Calu3 (cell line): ENCODE measurements around the gene DCDC2. TPM values are rescaled to one million over a fixed set of nuclear protein-coding genes. Genes with fewer than 3 reads are reported as not detected.

Source experiments
- BruUV-seq: library from RNA; stranded (reverse); fragments of 400-500 nt; replicated peaks from 2 replicates; lab custom pipeline; 2021; lab: Mats Ljungman, UMichigan
- CTCF ChIA-PET: fragments of 300-600 bp; sonication (Branson Sonifier 250); formaldehyde crosslinking; loops from one replicate; lab custom pipeline; 2022; ENCODE audit warnings: antibody characterized with exemption; lab: Charles Lee
- DNase-seq: peaks from one replicate; pipeline ENCODE4 v3.0.0; 2022
- H3K27ac Mint-ChIP-seq: one replicate; pipeline ENCODE4 v1.8.0; 2022; ENCODE audit warnings: mixed read lengths; ENCODE audit not compliant: unreplicated experiment
- H3K27me3 Mint-ChIP-seq: one replicate; pipeline ENCODE4 v1.8.0; 2022; ENCODE audit warnings: mixed read lengths; ENCODE audit not compliant: unreplicated experiment
- H3K36me3 Mint-ChIP-seq: one replicate; pipeline ENCODE4 v1.8.0; 2022; ENCODE audit warnings: mild to moderate bottlenecking, moderate library complexity, mixed read lengths; ENCODE audit not compliant: insufficient read depth, unreplicated experiment
- H3K4me1 Mint-ChIP-seq: one replicate; pipeline ENCODE4 v1.8.0; 2022; ENCODE audit warnings: mild to moderate bottlenecking, low read depth, mixed read lengths; ENCODE audit not compliant: unreplicated experiment
- H3K4me3 Mint-ChIP-seq: one replicate; pipeline ENCODE4 v1.8.0; 2022; ENCODE audit warnings: mild to moderate bottlenecking, low read depth, moderate library complexity, mixed read lengths; ENCODE audit not compliant: unreplicated experiment
- H3K9me3 Mint-ChIP-seq: one replicate; pipeline ENCODE4 v1.8.0; 2022; ENCODE audit warnings: low read depth, mixed read lengths; ENCODE audit not compliant: unreplicated experiment
- CTCF ChIP-seq: fragments of 200-600 bp; IDR thresholded peaks from one replicate; pipeline ENCODE4 v1.8.0; 2022; ENCODE audit warnings: antibody characterized with exemption; ENCODE audit not compliant: unreplicated experiment
- intact Hi-C: fragments of 100-400 bp; cut with micrococcal nuclease; formaldehyde crosslinking; loops from one replicate; pipeline ENCODE4 v1.10.0; 2022; ENCODE audit not compliant: unreplicated experiment
- total RNA-seq: library from RNA; stranded (reverse); gene quantifications from 2 replicates; pipeline ENCODE4 v1.2.3, GENCODE V29; 2022

The DCDC2 gene
- total RNA-seq, 1 experiment from 2014 or later = 91.8 TPM

GRCh38 chr6:24194978-24195700, 162.7 kb downstream of the DCDC2 start:
- H3K4me3 Mint-ChIP-seq = peak overlapping the region; percentile 52
- H3K27ac Mint-ChIP-seq = peak overlapping the region; percentile 96
- peaks cover 35% of the 10 kb centered on the region for H3K36me3 Mint-ChIP-seq
- H3K9me3 Mint-ChIP-seq = no peaks in the 10 kb centered on the region
- no peaks in the 10 kb centered on the region for H3K27me3 Mint-ChIP-seq
- H3K4me1 Mint-ChIP-seq = peaks cover 68% of the 10 kb centered on the region
- DNase-seq = no peak
- intact Hi-C loops = loop anchor here (5.0 kb wide), 1 partner anchor 192 kb away; no protein-coding TSS in a partner anchor
- CTCF ChIA-PET = interaction anchor here (0.6 to 1.8 kb wide), 4 partner anchors 13 to 978 kb away, joined by 3 to 6 read pairs (median 4); no protein-coding TSS in a partner anchor
- no peak for TF ChIP-seq CTCF
- BruUV-seq = no TSS peak

- DNase-seq = no peak
- H3K27ac Mint-ChIP-seq = peak overlapping the region; percentile 67
- peak overlapping the region; percentile 37 for H3K4me3 Mint-ChIP-seq
- no peaks in the 10 kb centered on the region for H3K9me3 Mint-ChIP-seq
- H3K4me1 Mint-ChIP-seq = peaks cover 68% of the 10 kb centered on the region
- no peaks in the 10 kb centered on the region for H3K27me3 Mint-ChIP-seq
- no TSS peak for BruUV-seq
- intact Hi-C loops = no loop called here
- no peak for TF ChIP-seq CTCF
- CTCF ChIA-PET = interaction anchor here (1.5 kb wide), 1 partner anchor 11 kb away, joined by 4 read pairs; no protein-coding TSS in a partner anchor
- H3K36me3 Mint-ChIP-seq = peaks cover 35% of the 10 kb centered on the region
Measured at GRCh38 chr6:24193364-24193763, 164.5 kb downstream of the DCDC2 start.

- no peak overlapping the region for H3K4me3 Mint-ChIP-seq
- CTCF ChIA-PET = no interaction called here
- BruUV-seq = no TSS peak
- no peak for DNase-seq
- H3K36me3 Mint-ChIP-seq = peaks cover 32% of the 10 kb centered on the region
- no peaks in the 10 kb centered on the region for H3K27me3 Mint-ChIP-seq
- H3K9me3 Mint-ChIP-seq = no peaks in the 10 kb centered on the region
- H3K27ac Mint-ChIP-seq = peak overlapping the region; percentile 38
- TF ChIP-seq CTCF = no peak
- intact Hi-C loops = no loop called here
- peaks cover 48% of the 10 kb centered on the region for H3K4me1 Mint-ChIP-seq
Measured at GRCh38 chr6:24191346-24191745, 166.5 kb downstream of the DCDC2 start.

GRCh38 chr6:24188578-24189080, 169.2 kb downstream of the DCDC2 start:
- BruUV-seq = no TSS peak
- DNase-seq = no peak
- no peak for TF ChIP-seq CTCF
- Mint-ChIP-seq H3K9me3 (peaks cover under 1% of the 10 kb centered on the region), H3K4me3 (no peak overlapping the region), H3K4me1 (peaks cover 25% of the 10 kb centered on the region), H3K27me3 (no peaks in the 10 kb centered on the region), H3K27ac (no peak overlapping the region), H3K36me3 (peaks cover 21% of the 10 kb centered on the region)
- CTCF ChIA-PET = no interaction called here
- intact Hi-C loops = no loop called here
